ENCODE data around the gene CORO6.

Gene CORO6

GRCh38 chr17:29645515-29646051 is 22.9 kb upstream of the CORO6 start:
- no peaks in the 10 kb centered on the region for H4K20me1 ChIP-seq (ENCODE audit: insufficient read depth, low read length)
- H3K27me3 ChIP-seq (replicated peaks; ENCODE audit: insufficient read depth, low read length): no peaks in the 10 kb centered on the region
- H3K79me2 ChIP-seq (ENCODE audit: low read length): no peaks in the 10 kb centered on the region
- no peaks in the 10 kb centered on the region for H3K9me2 ChIP-seq (replicated peaks; ENCODE audit: insufficient read depth, low read length)
- H3K4me3 ChIP-seq (ENCODE audit: low read length): no peak overlapping the region
- H3K4me2 ChIP-seq (ENCODE audit: low read depth, low read length): no peak overlapping the region
- DNase-seq: no peak
- H3K36me3 ChIP-seq (replicated peaks; ENCODE audit: insufficient read depth, low read length): no peaks in the 10 kb centered on the region
- H2AFZ ChIP-seq (ENCODE audit: low read length): no peak overlapping the region
- no peak overlapping the region for H3K27ac ChIP-seq (ENCODE audit: low read length)
- no peaks in the 10 kb centered on the region for H3K9me3 ChIP-seq (replicated peaks; ENCODE audit: insufficient read depth, low read length)
- TF ChIP-seq EZH2phosphoT487 (IDR thresholded peaks at IDR 0.05; ENCODE audit: low read length): no peak
- TF ChIP-seq CTCF (IDR thresholded peaks at IDR 0.05; ENCODE audit: low read length): no peak
- no peak for TF ChIP-seq EZH2 (optimal IDR thresholded peaks at IDR 0.05; ENCODE audit: low read depth, low read length)
- no peaks in the 10 kb centered on the region for H3F3A ChIP-seq (ENCODE audit: insufficient read depth, low read length)
- H3K4me1 ChIP-seq (ENCODE audit: low read length): peaks cover 3% of the 10 kb centered on the region; the same call in 1 of the 2 replicates
- H3K9ac ChIP-seq (ENCODE audit: low read length): no peak overlapping the region

DNA sequence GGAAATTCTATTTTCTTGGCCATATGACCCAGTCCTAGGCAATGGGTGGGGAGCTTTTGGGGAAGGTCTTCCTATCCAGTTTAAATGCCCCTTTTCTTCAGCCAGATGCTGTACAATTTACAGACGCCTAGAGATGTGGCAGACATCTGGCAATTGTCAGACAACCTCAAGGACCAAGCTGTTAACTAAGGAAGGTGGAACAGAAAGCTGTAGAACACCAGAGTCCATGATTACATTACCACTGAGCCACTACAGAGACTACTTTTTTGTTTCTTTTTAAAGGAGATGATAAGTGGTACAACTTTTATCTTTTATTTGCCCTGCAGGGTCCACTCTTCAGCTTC is 21.1 kb upstream of the CORO6 start:
- no peak overlapping the region for H3K9ac ChIP-seq (ENCODE audit: low read length)
- no peak overlapping the region for H3K4me2 ChIP-seq (ENCODE audit: low read depth, low read length)
- H4K20me1 ChIP-seq (ENCODE audit: insufficient read depth, low read length): no peaks in the 10 kb centered on the region
- no peaks in the 10 kb centered on the region for H3K79me2 ChIP-seq (ENCODE audit: low read length)
- no peak overlapping the region for H3K4me3 ChIP-seq (ENCODE audit: low read length)
- H3F3A ChIP-seq (ENCODE audit: insufficient read depth, low read length): peaks cover 8% of the 10 kb centered on the region; the same call in 1 of the 2 replicates
- no peaks in the 10 kb centered on the region for H3K27me3 ChIP-seq (replicated peaks; ENCODE audit: insufficient read depth, low read length)
- no peak overlapping the region for H3K27ac ChIP-seq (ENCODE audit: low read length)
- H2AFZ ChIP-seq (ENCODE audit: low read length): no peak overlapping the region
- no peaks in the 10 kb centered on the region for H3K36me3 ChIP-seq (replicated peaks; ENCODE audit: insufficient read depth, low read length)
- H3K9me2 ChIP-seq (replicated peaks; ENCODE audit: insufficient read depth, low read length): no peaks in the 10 kb centered on the region
- no peak for DNase-seq
- peaks cover 7% of the 10 kb centered on the region; the same call in 1 of the 2 replicates for H3K4me1 ChIP-seq (ENCODE audit: low read length)
- TF ChIP-seq EZH2phosphoT487 (IDR thresholded peaks at IDR 0.05; ENCODE audit: low read length): no peak
- TF ChIP-seq EZH2 (optimal IDR thresholded peaks at IDR 0.05; ENCODE audit: low read depth, low read length): no peak
- TF ChIP-seq CTCF (IDR thresholded peaks at IDR 0.05; ENCODE audit: low read length): no peak
- H3K9me3 ChIP-seq (replicated peaks; ENCODE audit: insufficient read depth, low read length): no peaks in the 10 kb centered on the region

DNA sequence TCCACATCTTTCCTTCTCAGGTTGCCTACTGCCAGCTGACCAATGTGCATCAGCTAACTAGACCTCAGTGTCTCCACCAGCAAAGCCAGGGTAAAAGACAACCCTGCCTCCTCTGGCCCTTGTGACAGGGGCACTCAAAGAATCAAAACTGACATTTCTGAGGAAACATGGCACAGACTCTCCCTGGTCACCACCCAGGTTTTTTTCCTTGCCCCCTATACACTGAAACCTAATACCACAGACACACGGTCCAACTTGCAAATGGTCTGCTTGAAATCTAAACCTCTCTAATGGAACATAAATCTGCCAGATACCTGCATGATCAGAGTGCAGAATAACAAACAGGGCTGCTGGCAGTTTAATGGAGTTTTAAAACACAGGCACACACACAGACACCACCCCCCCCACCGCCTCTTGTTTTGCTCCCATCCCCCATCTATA is 19.5 kb upstream of the CORO6 start:
- no peaks in the 10 kb centered on the region for H3K79me2 ChIP-seq (ENCODE audit: low read length)
- H4K20me1 ChIP-seq (ENCODE audit: insufficient read depth, low read length): no peaks in the 10 kb centered on the region
- no peak overlapping the region for H2AFZ ChIP-seq (ENCODE audit: low read length)
- no peak for DNase-seq
- no peaks in the 10 kb centered on the region for H3K9me2 ChIP-seq (replicated peaks; ENCODE audit: insufficient read depth, low read length)
- TF ChIP-seq CTCF (IDR thresholded peaks at IDR 0.05; ENCODE audit: low read length) (no peak), EZH2 (optimal IDR thresholded peaks at IDR 0.05; ENCODE audit: low read depth, low read length) (no peak)
- H3K27me3 ChIP-seq (replicated peaks; ENCODE audit: insufficient read depth, low read length): no peaks in the 10 kb centered on the region
- H3K9ac ChIP-seq (ENCODE audit: low read length): no peak overlapping the region
- no peak overlapping the region for H3K4me3 ChIP-seq (ENCODE audit: low read length)
- H3K9me3 ChIP-seq (replicated peaks; ENCODE audit: insufficient read depth, low read length): no peaks in the 10 kb centered on the region
- H3K4me1 ChIP-seq (ENCODE audit: low read length): peaks cover 7% of the 10 kb centered on the region; the same call in 1 of the 2 replicates
- H3K27ac ChIP-seq (ENCODE audit: low read length): no peak overlapping the region
- H3F3A ChIP-seq (ENCODE audit: insufficient read depth, low read length): peaks cover 9% of the 10 kb centered on the region; the same call in 1 of the 2 replicates
- H3K36me3 ChIP-seq (replicated peaks; ENCODE audit: insufficient read depth, low read length): no peaks in the 10 kb centered on the region
- H3K4me2 ChIP-seq (ENCODE audit: low read depth, low read length): no peak overlapping the region
